Esophagus muscularis mucosa (tissue), 4 donors: ENCODE data around the gene EIF4E2. TPM values are rescaled to one million over a fixed set of nuclear protein-coding genes. Genes with fewer than 3 reads are reported as not detected.

Experiments used
- DNase-seq: peaks from one replicate; pipeline ENCODE4 v3.0.0-alpha.2; 2017; ENCODE audit errors: extremely low spot score
- H3K27ac ChIP-seq, 4 donors: fragments of 200-600 bp; sonication (generic); replicated peaks in 1 of 4; 1 replicate in 3 of 4; 2 replicates in 1 of 4; pipeline ENCODE4 v1.5.1; 2016 to 2019; ENCODE audit warnings: mild to moderate bottlenecking in 1 of 4
- H3K27me3 ChIP-seq, 4 donors: fragments of 200-600 bp; sonication (generic); one replicate each; pipeline versions ENCODE4 v1.5.1 to v1.6.0; 2016 to 2019
- H3K36me3 ChIP-seq, 4 donors: fragments of 200-600 bp; sonication (generic); one replicate each; pipeline ENCODE4 v1.5.1; 2016 to 2019
- H3K4me1 ChIP-seq, 4 donors: fragments of 200-600 bp; sonication (generic); one replicate each; pipeline ENCODE4 v1.5.1; 2016 to 2019
- H3K4me3 ChIP-seq, 4 donors: fragments of 200-600 bp; sonication (generic); 1 replicate in 2 of 4; 2 replicates in 2 of 4; pipeline ENCODE4 v1.5.1; 2016 to 2019; ENCODE audit warnings: mild to moderate bottlenecking in 4 of 4, moderate library complexity in 1 of 4
- H3K9me3 ChIP-seq, 4 donors: fragments of 200-600 bp; sonication (generic); 1 replicate in 3 of 4; 2 replicates in 1 of 4; pipeline ENCODE4 v1.5.1; 2016 to 2019
- CTCF ChIP-seq, 3 experiments: fragments of 200-600 bp in 2 of 3; fragments of 450-650 bp in 1 of 3; sonication (generic) in 2 of 3; IDR thresholded peaks; one replicate each; pipeline ENCODE4 v1.5.1; 2017 to 2019; ENCODE audit warnings: antibody characterized with exemption in 3 of 3, mild to moderate bottlenecking in 2 of 3, moderate library complexity in 1 of 3
- EP300 ChIP-seq: sonication (generic); formaldehyde crosslinking; IDR thresholded peaks from one replicate; pipeline ENCODE4 v1.6.1; 2017; ENCODE audit warnings: antibody characterized with exemption
- POLR2A ChIP-seq: fragments of 450-650 bp; IDR thresholded peaks from one replicate; pipeline ENCODE4 v1.6.1; 2017; ENCODE audit warnings: antibody characterized with exemption, moderate library complexity, mild to moderate bottlenecking, low read depth
- POLR2AphosphoS5 ChIP-seq, 2 donors: sonication (generic); formaldehyde crosslinking; IDR thresholded peaks; one replicate each; pipeline ENCODE4 v1.6.1; 2017; ENCODE audit warnings: antibody characterized with exemption in 2 of 2
- WGBS: methylation state at CpG from one replicate; pipeline ENCODE4 v1.1.5; 2018; 5-methylcytosine and 5-hydroxymethylcytosine counted together
- intact Hi-C: fragments of 100-400 bp; cut with DNase I; formaldehyde crosslinking; loops from one replicate; pipeline ENCODE4 v1.15.1; 2023
- total RNA-seq, 4 donors: library from RNA; depleted of rRNA; stranded (reverse); fragments of >200 nt; gene quantifications; one replicate each; pipeline versions ENCODE4 v1.1.0 to v1.2.1, GENCODE V29; 2016

The EIF4E2 gene
- total RNA-seq, 4 donors from 2014 or later: 37.0 to 55.8 (median 44.2) TPM

GRCh38 chr2:232523682-232524597 is 26.5 kb upstream of the EIF4E2 start:
- TF ChIP-seq CTCF (IDR thresholded peaks at IDR 0.05) (no peak), EP300 (no peak), POLR2A (no peak), POLR2AphosphoS5 (IDR thresholded peaks at IDR 0.05) (no peak)
- 2% methylated on average over 12 of the region's 75 CpGs for WGBS
- H3K4me1 ChIP-seq: peaks cover 31 to 43% (median 38%) of the 10 kb centered on the region in 4 donors
- peaks cover 6 to 82% (median 44%) of the 10 kb centered on the region in 4 donors for H3K27me3 ChIP-seq
- H3K27ac ChIP-seq: no peak overlapping the region
- H3K36me3 ChIP-seq: no peaks in the 10 kb centered on the region
- DNase-seq: no peak
- intact Hi-C loops: loop anchor here (2.0 to 10.0 kb wide), 2 partner anchors 83 to 619 kb away; no protein-coding TSS in a partner anchor
- no peaks in the 10 kb centered on the region for H3K9me3 ChIP-seq
- peak overlapping the region; percentile 25 to 43 (median 36) for H3K4me3 ChIP-seq

- DNase-seq: no peak
- intact Hi-C loops: loop anchor here (10.0 kb wide), 1 partner anchor 620 kb away; no protein-coding TSS in a partner anchor
- peaks cover 31 to 43% (median 38%) of the 10 kb centered on the region in 4 donors for H3K4me1 ChIP-seq
- no peaks in the 10 kb centered on the region for H3K36me3 ChIP-seq
- TF ChIP-seq EP300: no peak
- no peak overlapping the region for H3K27ac ChIP-seq
- peaks cover 6 to 74% (median 44%) of the 10 kb centered on the region in 4 donors for H3K27me3 ChIP-seq
- 55% methylated on average over 6 of the region's 6 CpGs for WGBS
- no peak overlapping the region for H3K4me3 ChIP-seq
- H3K9me3 ChIP-seq: no peaks in the 10 kb centered on the region
Measured at GRCh38 chr2:232524771-232525170, 25.7 kb upstream of the EIF4E2 start.

GRCh38 chr2:232525199-232525598 is 25.3 kb upstream of the EIF4E2 start:
- TF ChIP-seq EP300: no peak
- TF ChIP-seq POLR2A: no peak
- TF ChIP-seq POLR2AphosphoS5 (IDR thresholded peaks at IDR 0.05): no peak
- TF ChIP-seq CTCF (IDR thresholded peaks at IDR 0.05): no peak

GRCh38 chr2:232525791-232526371 is 24.6 kb upstream of the EIF4E2 start, which contains the start of gene CHRND:
CHRND (plus strand) TSS chr2:232526160; CDS start chr2:232526216, 56 bp downstream.
- H3K9me3 ChIP-seq: no peaks in the 10 kb centered on the region
- H3K36me3 ChIP-seq: no peaks in the 10 kb centered on the region
- DNase-seq: no peak
- no peak for TF ChIP-seq POLR2AphosphoS5 (IDR thresholded peaks at IDR 0.05)
- no peak for TF ChIP-seq CTCF (IDR thresholded peaks at IDR 0.05)
- no peak for TF ChIP-seq POLR2A
- TF ChIP-seq EP300: no peak
- peaks cover 31 to 43% (median 38%) of the 10 kb centered on the region in 4 donors for H3K4me1 ChIP-seq
- H3K27me3 ChIP-seq: peaks cover 6 to 69% (median 44%) of the 10 kb centered on the region in 4 donors
- 18% methylated on average over 7 of the region's 18 CpGs for WGBS
- intact Hi-C loops: loop anchor here (10.0 kb wide), 1 partner anchor 621 kb away; no protein-coding TSS in a partner anchor
- H3K4me3 ChIP-seq: no peak within 1 kb of the TSS
- H3K27ac ChIP-seq: no peak within 1 kb of the TSS

More at GRCh38 chr2:232525199-232525598, 25.3 kb upstream of the EIF4E2 start:
- H3K27me3 ChIP-seq: peaks cover 6 to 70% (median 44%) of the 10 kb centered on the region in 4 donors
- 60% methylated on average over 1 of the region's 14 CpGs for WGBS
- intact Hi-C loops: loop anchor here (10.0 kb wide), 1 partner anchor 620 kb away; no protein-coding TSS in a partner anchor
- H3K9me3 ChIP-seq: no peaks in the 10 kb centered on the region
- H3K36me3 ChIP-seq: no peaks in the 10 kb centered on the region
- H3K27ac ChIP-seq: no peak overlapping the region
- no peak overlapping the region for H3K4me3 ChIP-seq
- peaks cover 31 to 43% (median 38%) of the 10 kb centered on the region in 4 donors for H3K4me1 ChIP-seq
- DNase-seq: no peak
